Motor neuron (in vitro differentiated cells): ENCODE data around the gene ZNF335. TPM values are rescaled to one million over a fixed set of nuclear protein-coding genes. Genes with fewer than 3 reads are reported as not detected.
A peak's percentile ranks its signal among the peaks of the same experiment; 100 is the strongest.

Source experiments
- ATAC-seq, 8 experiments: fragments of 200-7000 bp; cut with Tn5 transposase; replicated peaks in 6 of 8; 2 replicates each; pipeline ENCODE4 v1.8.0; 2021; ENCODE audit warnings: mild to moderate bottlenecking in 8 of 8, moderate library complexity in 8 of 8
- H3K27ac ChIP-seq, 2 donors: fragments of 250-450 bp; sonication (Bioruptor Pico); 2 replicates each; pipeline ENCODE4 v1.9.0; 2021; ENCODE audit warnings: antibody characterized with exemption in 2 of 2, mild to moderate bottlenecking in 2 of 2, moderate library complexity in 1 of 2
- H3K4me1 ChIP-seq, 2 donors: fragments of 250-450 bp; sonication (Bioruptor Pico); replicated peaks in 1 of 2; 2 replicates each; pipeline ENCODE4 v1.6.1; 2021; ENCODE audit warnings: antibody characterized with exemption in 2 of 2, mild to moderate bottlenecking in 2 of 2, moderate library complexity in 1 of 2
- H3K4me3 ChIP-seq, 5 donors: fragments of 250-450 bp; sonication (Bioruptor Pico); 2 replicates each; pipeline ENCODE4 v1.9.0; 2021; ENCODE audit warnings: antibody characterized with exemption in 5 of 5, mild to moderate bottlenecking in 5 of 5, moderate library complexity in 4 of 5
- WGBS, 10 experiments: fragments of 450-650 bp; shearing (Covaris generic); methylation state at CpG; one replicate each; pipeline ENCODE4 v1.0.0; 2022; 5-methylcytosine and 5-hydroxymethylcytosine counted together
- in situ Hi-C, 9 experiments: fragments of 400-800 bp; cut with MboI; loops; one replicate each; pipeline ENCODE4 v1.15.0; 2021; ENCODE audit warnings: low sequenced_read_pairs in 9 of 9, low pct_unique_long_range_greater_than_20kb in 2 of 9; ENCODE audit not compliant: unreplicated experiment in 9 of 9
- total RNA-seq, 8 experiments: library from RNA; unstranded; fragments of 300-600 nt; gene quantifications; 2 replicates each; pipeline versions ENCODE4 v1.2.3 to v1.2.4, GENCODE V29; 2022

The ZNF335 gene
- total RNA-seq, 8 experiments from 2014 or later = 7.3 to 21.9 (median 12.1) TPM

DNA sequence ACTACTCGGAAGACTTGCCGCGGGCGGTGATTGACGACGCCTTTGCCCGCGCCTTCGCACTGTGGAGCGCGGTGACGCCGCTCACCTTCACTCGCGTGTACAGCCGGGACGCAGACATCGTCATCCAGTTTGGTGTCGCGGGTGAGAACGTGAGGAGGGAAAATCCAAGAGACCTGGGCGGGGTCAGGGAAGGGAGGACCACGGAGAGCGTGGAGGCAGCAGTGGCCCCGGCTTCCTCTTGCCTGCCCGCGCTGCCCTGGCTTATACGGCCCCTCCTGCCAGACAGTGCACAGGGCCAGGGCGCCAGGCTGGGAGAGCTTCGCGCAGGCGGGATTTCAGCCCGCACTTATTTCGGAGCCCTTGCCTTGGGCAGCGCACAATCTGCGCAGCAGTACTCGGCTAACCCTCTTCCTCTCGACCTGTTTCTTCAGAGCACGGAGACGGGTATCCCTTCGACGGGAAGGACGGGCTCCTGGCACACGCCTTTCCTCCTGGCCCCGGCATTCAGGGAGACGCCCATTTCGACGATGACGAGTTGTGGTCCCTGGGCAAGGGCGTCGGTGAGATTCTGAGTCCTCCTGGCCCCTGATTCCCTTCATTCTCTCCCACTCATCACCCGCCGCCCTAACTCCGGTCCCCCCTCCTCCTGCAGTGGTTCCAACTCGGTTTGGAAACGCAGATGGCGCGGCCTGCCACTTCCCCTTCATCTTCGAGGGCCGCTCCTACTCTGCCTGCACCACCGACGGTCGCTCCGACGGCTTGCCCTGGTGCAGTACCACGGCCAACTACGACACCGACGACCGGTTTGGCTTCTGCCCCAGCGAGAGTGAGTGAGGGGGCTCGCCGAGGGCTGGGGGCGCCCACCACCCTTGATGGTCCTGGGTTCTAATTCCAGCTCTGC lies 38.7 kb upstream of the ZNF335 start:
- no peak overlapping the region for H3K27ac ChIP-seq
- in situ Hi-C loops = loop anchor here in 1 of 9 experiments (25.0 kb wide), 1 partner anchor 327 kb away; no protein-coding TSS in a partner anchor
- H3K4me1 ChIP-seq = peaks cover 0 to 6% of the 10 kb centered on the region in 2 donors
- 0 to 68% (median 12%) methylated on average over 2 to 24 of the region's 74 CpGs; no CpG with 5 or more reads in 3 of the 10 experiments for whole genome bisulfite sequencing, 10 experiments
- H3K4me3 ChIP-seq = no peak overlapping the region
- peak in 5 of 8 experiments; percentile 6 to 16 (median 7) for ATAC-seq

- WGBS, 10 experiments = 70 to 93% methylated on average over 5 to 8 of the region's 20 CpGs; no CpG with 5 or more reads in 8 of the 10 experiments
- peaks cover 0 to 6% of the 10 kb centered on the region in 2 donors for H3K4me1 ChIP-seq
- H3K4me3 ChIP-seq = no peak overlapping the region
- ATAC-seq = no peak
- no peak overlapping the region for H3K27ac ChIP-seq
- in situ Hi-C loops = loop anchor here in 1 of 9 experiments (25.0 kb wide), 1 partner anchor 327 kb away; no protein-coding TSS in a partner anchor
Observed at GRCh38 chr20:46009816-46010215, 37.8 kb upstream of the ZNF335 start.

DNA sequence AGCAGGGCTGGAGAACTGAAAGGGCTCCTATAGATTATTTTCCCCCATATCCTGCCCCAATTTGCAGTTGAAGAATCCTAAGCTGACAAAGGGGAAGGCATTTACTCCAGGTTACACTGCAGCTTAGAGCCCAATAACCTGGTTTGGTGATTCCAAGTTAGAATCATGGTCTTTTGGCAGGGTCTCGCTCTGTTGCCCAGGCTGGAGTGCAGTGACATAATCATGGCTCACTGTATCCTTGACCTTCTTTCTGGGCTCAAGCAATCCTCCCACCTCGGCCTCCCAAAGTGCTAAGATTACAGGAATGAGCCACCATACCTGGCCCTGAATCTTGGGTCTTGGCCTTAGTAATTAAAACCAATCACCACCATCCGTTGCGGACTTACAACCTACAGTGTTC lies 35.7 kb upstream of the ZNF335 start:
- H3K4me3 ChIP-seq = no peak overlapping the region
- peaks cover 0 to 6% of the 10 kb centered on the region in 2 donors for H3K4me1 ChIP-seq
- H3K27ac ChIP-seq = no peak overlapping the region
- 37 to 100% (median 70%) methylated on average over 1 to 3 of the region's 4 CpGs; no CpG with 5 or more reads in 3 of the 10 experiments for WGBS, 10 experiments
- ATAC-seq = no peak
- in situ Hi-C loops = loop anchor here in 1 of 9 experiments (25.0 kb wide), 1 partner anchor 330 kb away; no protein-coding TSS in a partner anchor

- in situ Hi-C loops = loop anchor here in 1 of 9 experiments (25.0 kb wide), 1 partner anchor 330 kb away; no protein-coding TSS in a partner anchor
- Histone ChIP-seq H3K4me1 (peaks cover 0 to 6% of the 10 kb centered on the region in 2 donors), H3K4me3 (no peak overlapping the region), H3K27ac (no peak overlapping the region)
- ATAC-seq = no peak
- WGBS, 10 experiments = 50 to 100% (median 80%) methylated on average over 1 to 11 of the region's 11 CpGs; no CpG with 5 or more reads in 1 of the 10 experiments
Observed at GRCh38 chr20:46006964-46007363, 35.0 kb upstream of the ZNF335 start.

DNA sequence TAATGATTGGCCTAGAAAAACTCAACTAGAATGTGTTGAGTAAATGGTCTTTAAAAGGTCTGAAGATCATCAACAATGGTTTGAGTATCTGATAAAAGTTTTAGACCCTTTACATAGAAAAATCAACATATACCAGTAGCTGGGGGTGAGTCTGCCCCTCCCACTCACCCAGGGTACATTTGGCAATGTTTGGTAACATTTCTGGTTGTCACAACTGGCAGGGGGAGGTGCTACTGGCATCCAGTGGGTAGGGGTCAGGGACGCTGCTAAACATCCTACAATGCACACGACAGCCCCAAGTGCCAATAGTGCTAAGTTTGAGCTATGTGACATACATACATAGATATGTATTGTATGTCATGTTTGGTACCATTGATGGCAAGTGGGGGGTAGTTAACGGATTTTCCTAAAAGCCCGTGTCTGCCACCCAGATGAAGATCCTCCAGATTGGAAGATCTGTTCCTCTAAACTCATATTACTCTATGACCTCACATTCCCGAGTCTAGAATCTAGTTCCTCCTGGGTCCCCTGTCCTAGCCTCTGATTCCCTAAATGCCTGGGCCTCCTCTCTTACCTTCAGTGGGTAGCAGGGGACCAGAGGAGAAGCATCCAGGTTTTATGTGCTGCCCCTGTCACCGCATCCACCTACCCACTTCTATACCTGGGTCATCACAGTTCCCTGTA lies 34.2 kb upstream of the ZNF335 start:
- no peak overlapping the region for H3K27ac ChIP-seq
- peaks cover 0 to 6% of the 10 kb centered on the region in 2 donors for H3K4me1 ChIP-seq
- no peak for ATAC-seq
- in situ Hi-C loops = loop anchor here in 1 of 9 experiments (25.0 kb wide), 1 partner anchor 331 kb away; no protein-coding TSS in a partner anchor
- 25 to 100% (median 80%) methylated on average over 1 to 6 of the region's 6 CpGs; no CpG with 5 or more reads in 3 of the 10 experiments for WGBS, 10 experiments
- no peak overlapping the region for H3K4me3 ChIP-seq

- Histone ChIP-seq H3K27ac (no peak overlapping the region), H3K4me1 (peaks cover 3 to 11% of the 10 kb centered on the region in 2 donors), H3K4me3 (no peak overlapping the region)
- WGBS, 10 experiments = 33 to 83% (median 46%) methylated on average over 1 to 2 of the region's 3 CpGs; no CpG with 5 or more reads in 7 of the 10 experiments
- no peak for ATAC-seq
- in situ Hi-C loops = loop anchor here in 1 of 9 experiments (25.0 kb wide), 1 partner anchor 332 kb away; no protein-coding TSS in a partner anchor
Observed at GRCh38 chr20:46004889-46005473, 33.0 kb upstream of the ZNF335 start.

DNA sequence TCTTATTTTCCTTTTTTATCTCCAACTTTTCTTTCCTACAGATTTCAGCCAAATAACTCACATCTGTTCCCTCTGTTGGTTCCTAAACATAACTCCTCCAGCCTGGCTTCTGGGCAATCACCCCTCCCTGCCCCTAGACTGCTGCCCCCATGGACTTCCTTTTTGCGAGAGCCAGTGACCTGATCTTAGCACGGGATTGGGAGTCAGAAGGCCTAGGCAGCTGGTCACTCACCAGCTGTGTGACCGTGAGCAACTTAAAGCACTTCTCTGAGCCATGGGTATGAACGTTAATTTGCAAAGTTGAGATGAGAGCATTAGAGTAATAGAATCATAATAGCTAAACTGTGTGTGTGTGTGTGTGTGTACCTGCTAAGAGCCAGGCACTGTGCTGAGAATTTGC lies 32.2 kb upstream of the ZNF335 start:
- in situ Hi-C loops = loop anchor here in 1 of 9 experiments (25.0 kb wide), 1 partner anchor 333 kb away; no protein-coding TSS in a partner anchor

GRCh38 chr20:46002008-46002407 lies 30.0 kb upstream of the ZNF335 start:
- Histone ChIP-seq H3K4me1 (peaks cover 3 to 5% of the 10 kb centered on the region in 2 donors), H3K4me3 (no peak overlapping the region), H3K27ac (no peak overlapping the region)
- in situ Hi-C loops = loop anchor here in 1 of 9 experiments (25.0 kb wide), 1 partner anchor 335 kb away; no protein-coding TSS in a partner anchor
- WGBS, 10 experiments = 83 to 100% (median 90%) methylated on average over 1 to 3 of the region's 3 CpGs; no CpG with 5 or more reads in 6 of the 10 experiments
- no peak for ATAC-seq

More for the DNA sequence above, 32.2 kb upstream of the ZNF335 start:
- WGBS, 10 experiments = 0 to 60% (median 46%) methylated on average over 1 to 4 of the region's 4 CpGs; no CpG with 5 or more reads in 4 of the 10 experiments
- H3K27ac ChIP-seq = no peak overlapping the region
- H3K4me3 ChIP-seq = no peak overlapping the region
- H3K4me1 ChIP-seq = peaks cover 3 to 11% of the 10 kb centered on the region in 2 donors
- ATAC-seq = no peak

DNA sequence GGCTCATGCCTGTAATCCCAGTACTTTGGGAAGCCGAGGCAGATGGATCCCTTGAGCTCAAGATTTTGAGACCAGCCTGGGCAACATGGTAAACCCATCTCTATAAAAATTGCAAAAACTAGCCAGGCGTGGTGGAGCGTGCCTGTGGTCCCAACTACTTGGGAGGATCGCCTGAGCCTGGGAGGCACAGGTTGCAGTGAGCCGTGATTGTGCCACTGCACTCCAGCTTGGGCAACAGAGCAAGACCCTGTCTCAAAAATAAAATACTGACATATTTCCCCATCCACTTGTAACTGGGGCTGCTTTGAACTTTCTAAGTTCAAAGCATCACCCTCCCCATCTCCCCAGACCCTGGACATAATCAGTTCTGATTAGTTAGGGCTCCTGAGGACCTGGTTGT lies 29.5 kb upstream of the ZNF335 start:
- H3K4me3 ChIP-seq = no peak overlapping the region
- peaks cover 3 to 5% of the 10 kb centered on the region in 2 donors for H3K4me1 ChIP-seq
- no peak overlapping the region for H3K27ac ChIP-seq
- 35 to 100% (median 84%) methylated on average over 1 to 5 of the region's 5 CpGs; no CpG with 5 or more reads in 2 of the 10 experiments for WGBS, 10 experiments
- in situ Hi-C loops = loop anchor here in 1 of 9 experiments (25.0 kb wide), 1 partner anchor 336 kb away; no protein-coding TSS in a partner anchor
- no peak for ATAC-seq

GRCh38 chr20:46000262-46000996 lies 28.4 kb upstream of the ZNF335 start:
- no peak overlapping the region for H3K4me3 ChIP-seq
- H3K4me1 ChIP-seq = peaks cover 3 to 5% of the 10 kb centered on the region in 2 donors
- WGBS, 10 experiments = 10 to 83% (median 39%) methylated on average over 1 to 8 of the region's 16 CpGs; no CpG with 5 or more reads in 1 of the 10 experiments
- H3K27ac ChIP-seq = no peak overlapping the region
- peak; percentile 57 to 97 (median 74) for ATAC-seq
- in situ Hi-C loops = loop anchor here in 1 of 9 experiments (25.0 kb wide), 1 partner anchor 337 kb away; no protein-coding TSS in a partner anchor

DNA sequence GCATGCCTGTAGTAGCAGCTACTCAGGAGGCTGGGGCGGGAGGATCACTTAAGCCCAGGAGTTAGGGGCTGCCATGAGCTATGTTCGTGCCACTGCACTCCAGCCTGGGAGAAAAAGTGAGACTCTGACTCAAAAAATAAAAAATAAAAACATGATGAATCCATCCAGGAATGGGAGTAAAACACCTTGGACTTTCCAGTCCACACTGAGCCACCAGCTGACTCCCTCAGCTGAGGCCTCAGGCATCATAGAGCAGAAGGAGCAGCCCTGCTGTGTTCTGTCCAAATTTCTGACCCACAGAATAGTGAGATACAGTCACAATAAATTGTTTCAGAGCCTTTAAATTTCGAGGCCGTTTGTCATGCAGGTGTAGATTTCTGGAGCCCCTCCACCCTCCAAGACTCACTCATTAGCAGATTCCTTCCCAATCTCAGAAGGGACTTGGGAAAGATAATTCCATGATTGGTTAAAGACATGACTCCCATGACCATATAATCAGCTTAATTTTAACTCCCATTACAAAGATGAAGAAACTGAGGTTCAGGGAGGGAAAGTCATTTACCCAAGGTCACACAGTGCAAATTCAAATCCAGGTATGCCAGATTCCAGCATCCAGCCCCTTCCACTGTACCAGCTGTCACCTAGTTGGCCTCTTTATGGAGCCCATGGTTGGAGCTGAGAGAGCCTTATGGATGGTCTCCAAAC lies 27.7 kb upstream of the ZNF335 start:
- Histone ChIP-seq H3K4me3 (no peak overlapping the region), H3K4me1 (peaks cover 3 to 5% of the 10 kb centered on the region in 2 donors), H3K27ac (no peak overlapping the region)
- peak in 1 of 8 experiments; percentile 29 for ATAC-seq
- 50 to 100% (median 76%) methylated on average over 1 to 3 of the region's 4 CpGs; no CpG with 5 or more reads in 5 of the 10 experiments for WGBS, 10 experiments
- in situ Hi-C loops = loop anchor here in 1 of 9 experiments (25.0 kb wide), 1 partner anchor 338 kb away; no protein-coding TSS in a partner anchor
